Lower leg skin (tissue), 3 donors: ENCODE measurements around the gene AP1S2.

ENCODE experiments used
- CTCF ChIP-seq, 3 donors: fragments of 450-650 bp; IDR thresholded peaks; one replicate each; pipeline ENCODE4 v1.5.1; 2016; ENCODE audit warnings: antibody characterized with exemption in 3 of 3, mild to moderate bottlenecking in 3 of 3, moderate library complexity in 2 of 3
- POLR2A ChIP-seq, 2 donors: fragments of 450-650 bp; IDR thresholded peaks; one replicate each; pipeline ENCODE4 v1.6.1; 2016 to 2017; ENCODE audit warnings: antibody characterized with exemption in 2 of 2, mild to moderate bottlenecking in 1 of 2, moderate library complexity in 1 of 2

DNA sequence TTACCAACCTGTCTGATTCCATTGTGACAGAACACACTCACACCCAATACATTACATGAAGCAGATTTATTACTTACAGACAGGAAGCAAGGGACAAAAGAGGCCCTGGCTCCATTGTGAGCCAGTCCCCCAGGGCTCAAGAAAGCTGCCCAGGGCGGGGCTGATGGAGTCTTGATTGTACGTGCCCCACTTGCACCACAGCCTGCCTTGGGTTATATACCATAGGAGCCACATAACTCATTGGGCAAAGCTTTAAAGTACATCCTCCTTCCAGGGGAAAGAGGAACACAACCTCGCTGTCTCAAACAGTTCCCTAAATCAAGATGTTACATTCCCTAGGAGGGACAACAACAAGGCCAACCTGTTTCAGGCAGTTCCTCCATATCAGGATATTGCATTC lies 67.7 kb downstream of the AP1S2 start:
- TF ChIP-seq CTCF (IDR thresholded peaks at IDR 0.05) (no peak), POLR2A (IDR thresholded peaks at IDR 0.05) (no peak)
